NCI-H1092 (cell line): ENCODE measurements around the gene TMEM132D.

Experiments
- DNase-seq: peaks from one replicate; lab custom pipeline; 2025; lab: John Stamatoyannopoulos, UW

The TMEM132D gene

DNA sequence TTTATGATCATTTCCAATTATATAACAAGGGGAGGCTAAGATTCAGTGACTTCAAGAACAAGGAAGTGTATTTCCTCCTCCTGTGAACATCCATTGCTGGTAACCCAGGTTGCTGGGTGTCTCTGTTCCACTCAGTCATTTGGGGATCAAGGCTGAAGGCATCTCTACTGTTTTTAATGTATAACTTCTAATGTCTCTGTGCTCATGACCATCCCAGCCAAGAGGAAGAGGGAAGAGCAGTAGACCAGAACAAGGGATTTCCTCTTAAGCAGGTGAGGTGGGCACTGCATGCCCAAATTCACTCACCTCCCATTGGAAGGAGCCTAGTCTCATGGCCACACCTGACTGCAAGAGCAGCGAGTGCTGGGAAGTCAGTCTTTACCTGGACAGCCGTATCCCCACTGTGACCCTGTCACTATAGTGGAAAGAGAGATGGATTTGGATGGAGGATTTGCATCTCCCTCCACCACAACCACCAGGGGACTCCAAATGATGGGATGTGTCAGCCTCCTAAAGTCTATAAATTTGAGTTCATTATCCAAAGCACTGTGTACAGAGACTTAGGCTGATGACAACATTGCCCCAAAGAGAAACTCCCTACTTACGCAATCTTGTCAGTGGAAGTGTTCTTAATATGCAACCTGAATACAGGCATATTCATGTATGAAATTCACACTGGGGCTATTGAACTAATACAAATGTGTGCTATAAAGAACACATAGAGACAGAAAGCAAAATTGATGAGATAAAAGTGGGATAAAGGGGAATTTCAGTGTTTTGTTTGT is 368.7 kb downstream of the TMEM132D start:
- no peak for DNase-seq

DNA sequence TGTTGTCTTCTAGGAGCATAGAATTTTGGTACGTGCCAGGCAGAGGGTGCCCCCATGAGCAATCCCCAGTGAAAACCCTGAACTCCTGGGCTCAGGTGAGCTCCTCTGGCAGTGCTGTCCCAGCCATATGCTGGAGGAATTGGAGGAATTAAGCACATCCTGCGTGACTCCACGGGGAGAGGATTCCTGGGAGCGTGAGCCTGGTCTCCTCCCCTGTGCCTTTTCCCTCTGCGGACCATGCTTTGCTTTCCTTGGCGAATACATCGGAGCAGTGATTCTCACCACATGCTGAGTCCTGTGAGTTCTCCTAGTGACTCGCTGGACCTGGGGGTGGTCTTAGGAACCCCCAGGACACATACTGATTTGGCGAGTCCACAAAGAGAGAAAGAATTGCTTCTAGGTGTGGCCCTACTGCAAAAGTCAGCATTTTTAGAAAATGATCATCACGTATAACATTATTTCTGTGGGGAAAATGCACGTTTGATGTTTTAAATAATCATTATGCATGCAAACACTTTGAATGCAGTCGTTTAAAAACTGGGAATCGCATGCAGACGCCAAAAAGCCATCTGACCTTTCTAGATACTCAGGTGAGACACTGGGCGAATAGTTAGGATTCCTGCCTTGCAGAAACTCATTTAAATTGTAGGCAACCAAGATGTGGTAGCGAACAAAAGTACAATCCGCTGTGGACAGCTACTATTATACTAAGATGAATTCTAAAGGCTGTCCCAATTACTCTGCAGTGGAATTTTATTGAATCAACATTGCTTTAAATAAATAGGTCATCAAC is 370.9 kb downstream of the TMEM132D start:
- no peak for DNase-seq

DNA sequence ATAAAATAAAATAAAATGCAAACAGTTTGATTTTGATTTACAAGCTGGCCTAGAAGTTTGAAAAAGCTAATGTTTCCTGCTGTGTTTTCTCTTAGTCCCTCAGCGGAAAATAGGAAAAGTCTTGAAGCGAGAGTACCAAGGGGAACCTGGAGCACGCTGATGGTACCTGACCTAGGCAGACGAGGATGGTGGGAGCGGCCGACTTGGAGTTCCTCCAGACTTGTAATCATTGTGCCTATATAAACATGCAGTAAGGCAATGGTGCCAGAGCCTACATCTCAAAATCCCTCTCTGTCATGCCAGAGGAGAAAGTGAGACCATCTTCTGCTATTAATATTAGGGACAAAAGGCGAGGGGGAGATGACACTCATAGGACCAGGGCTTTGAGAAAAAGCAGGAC is 371.7 kb downstream of the TMEM132D start:
- no peak for DNase-seq

DNA sequence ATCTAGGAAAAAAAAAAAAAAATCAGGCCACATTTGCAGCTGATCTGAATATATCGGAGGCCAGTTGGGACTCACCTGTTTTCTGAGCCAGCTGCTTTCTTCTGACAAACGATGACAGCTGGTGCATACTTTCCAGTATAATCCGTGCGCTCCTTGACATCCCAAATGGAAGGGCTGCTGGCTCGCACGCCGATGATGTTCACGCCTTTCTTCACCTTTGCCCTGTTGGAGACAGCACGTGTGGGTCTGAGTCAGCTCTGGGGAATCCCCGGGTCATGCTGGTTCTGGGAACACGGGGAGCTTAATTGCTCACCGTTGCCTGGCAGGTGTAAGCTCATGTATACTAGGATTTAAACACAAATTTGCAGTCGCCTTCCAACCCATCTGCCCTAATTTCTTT is 372.8 kb downstream of the TMEM132D start:
- no peak for DNase-seq

DNA sequence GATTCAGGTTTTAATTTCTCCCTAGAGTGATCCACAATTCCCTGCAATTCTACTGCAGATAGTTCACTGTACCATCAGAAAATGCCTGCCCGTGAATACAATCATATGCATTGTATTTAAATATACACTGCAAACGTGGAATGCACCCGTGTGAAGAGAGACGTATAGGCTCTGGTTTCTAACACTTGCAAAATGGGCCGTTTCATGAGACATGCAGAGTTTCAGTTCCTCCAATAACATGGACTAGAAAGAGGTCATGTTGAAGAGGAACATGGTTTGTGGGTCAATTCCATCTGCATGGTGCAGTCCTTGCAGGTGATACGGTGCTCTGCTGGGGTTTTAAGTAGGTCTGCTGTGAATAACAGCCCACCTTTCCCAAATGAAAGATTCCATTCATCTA is 373.3 kb downstream of the TMEM132D start:
- DNase-seq = no peak

DNA sequence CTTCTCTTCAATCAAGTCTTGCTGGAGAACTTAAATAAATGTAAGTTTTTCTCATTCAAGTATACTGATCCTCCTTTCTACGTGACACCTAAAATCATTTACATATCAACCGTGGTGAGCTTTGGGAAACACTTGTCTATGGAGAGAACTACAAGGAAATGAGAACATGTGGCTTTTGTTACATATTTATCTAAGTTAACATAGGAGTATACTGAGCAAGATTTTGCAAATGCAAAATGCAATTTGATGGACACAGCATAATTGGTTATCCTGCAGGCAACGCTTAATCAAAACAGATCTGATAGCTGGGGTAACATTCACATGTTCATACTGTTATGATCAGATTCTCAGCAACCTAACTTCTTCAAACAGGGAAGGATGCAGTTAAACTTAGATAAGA is 376.3 kb downstream of the TMEM132D start:
- no peak for DNase-seq

DNA sequence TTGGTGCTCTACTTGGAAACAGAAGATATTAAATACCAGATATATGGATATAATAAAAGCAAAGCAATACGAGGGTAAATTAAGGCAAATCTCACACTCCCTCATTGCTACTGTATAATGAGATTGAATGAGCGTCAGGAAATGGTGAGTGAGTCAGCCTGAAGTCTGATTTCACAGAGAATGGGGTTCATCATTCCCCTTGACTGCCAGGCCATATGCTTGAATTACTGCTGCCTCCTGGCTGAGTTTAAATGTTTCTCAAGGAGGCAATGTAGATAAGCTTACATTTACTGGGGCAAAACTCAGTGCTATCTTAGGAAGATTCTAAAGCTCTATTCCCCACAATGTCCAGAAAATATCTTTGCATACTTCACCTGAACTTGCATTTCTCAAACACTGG is 380.2 kb downstream of the TMEM132D start:
- no peak for DNase-seq

DNA sequence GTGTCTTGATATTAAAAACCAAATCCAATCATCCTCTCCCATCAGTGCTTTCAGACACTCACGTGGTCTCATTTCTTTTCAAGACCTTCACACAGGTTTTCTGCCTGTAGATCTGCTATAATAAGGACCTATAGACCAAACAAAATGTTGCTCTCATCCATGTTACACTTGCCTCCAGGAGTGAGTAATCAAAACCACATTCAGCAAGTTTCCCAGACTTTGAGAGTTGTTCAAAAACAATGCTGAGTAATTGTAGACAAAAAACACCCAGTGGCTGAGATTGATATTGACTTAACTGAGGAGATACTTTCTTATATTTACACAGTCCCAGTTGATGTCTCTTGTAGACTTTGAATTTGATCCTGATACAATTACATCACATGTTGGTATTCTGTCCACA is 383.1 kb downstream of the TMEM132D start:
- DNase-seq = no peak

DNA sequence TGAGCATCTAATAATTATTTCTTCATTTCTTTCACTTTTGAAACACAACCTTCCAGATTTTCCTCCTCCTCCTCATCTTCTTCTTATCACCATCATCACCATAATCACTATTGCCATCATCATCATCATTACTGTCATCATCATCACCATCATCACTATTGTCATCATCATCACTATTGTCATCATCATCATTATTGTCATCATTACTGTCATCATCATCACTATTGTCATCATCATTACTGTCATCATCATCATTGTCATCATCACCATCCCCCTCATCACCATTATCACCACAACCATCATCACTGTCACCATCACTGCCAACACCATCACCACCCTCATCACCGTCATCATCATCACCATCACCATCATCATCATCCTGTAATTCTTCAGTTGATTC is 400.0 kb downstream of the TMEM132D start:
- DNase-seq = no peak

DNA sequence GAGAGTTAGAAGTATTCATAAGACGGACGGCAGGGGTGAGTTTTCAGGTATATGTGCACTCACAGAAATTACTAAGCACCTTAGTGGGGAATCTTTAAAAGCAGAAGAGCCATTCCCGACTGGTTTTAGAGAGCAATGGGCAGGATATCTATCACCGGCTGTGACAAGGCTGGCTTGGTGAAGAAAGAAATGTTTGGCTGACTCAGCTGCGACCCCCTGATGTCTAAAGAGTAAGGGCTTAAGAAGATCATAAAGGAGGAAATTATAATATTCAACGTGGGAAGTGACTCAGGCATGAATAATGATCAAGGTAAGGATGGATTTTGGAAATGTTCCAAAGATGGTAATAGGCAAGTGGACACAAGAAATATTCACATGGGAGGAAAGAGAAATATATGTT is 407.6 kb downstream of the TMEM132D start:
- DNase-seq = no peak

DNA sequence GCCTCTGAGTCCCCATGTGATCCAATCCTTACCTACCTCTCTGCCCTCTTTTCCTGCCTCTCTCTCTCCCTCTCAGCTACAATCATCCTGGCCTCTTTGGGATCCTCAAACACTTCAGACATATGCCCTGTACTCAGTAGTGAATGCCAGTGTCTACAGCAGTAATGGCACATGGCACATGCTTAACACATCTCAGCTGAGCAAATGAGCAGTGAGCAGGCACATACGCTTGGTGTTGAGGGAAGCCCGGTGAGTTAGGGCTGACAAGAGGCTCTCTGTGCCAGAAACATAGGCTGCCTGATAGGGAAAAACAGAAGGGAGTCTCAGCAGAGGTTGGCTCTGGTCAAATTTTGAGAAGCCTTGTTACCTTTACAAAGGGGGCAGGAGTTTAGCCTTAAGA is 409.1 kb downstream of the TMEM132D start:
- DNase-seq = peak; percentile 62

DNA sequence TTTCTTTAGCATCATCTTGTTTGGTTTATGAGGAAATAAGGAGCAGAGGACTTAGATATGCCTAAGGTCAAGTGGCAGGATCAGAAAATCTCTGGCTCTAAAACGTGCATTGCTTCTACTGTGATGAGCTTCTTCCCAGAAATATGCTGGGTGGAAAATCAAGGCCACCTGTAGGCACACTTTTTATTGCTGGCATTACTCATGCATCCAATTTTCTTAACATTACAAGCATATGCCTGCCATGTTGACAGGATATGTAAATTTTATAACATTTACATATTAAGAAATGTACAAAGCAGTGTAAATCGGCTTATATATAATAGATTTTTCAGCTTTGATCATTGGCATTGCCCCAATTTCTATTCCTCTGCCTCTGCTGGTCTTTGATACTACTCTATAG is 409.6 kb downstream of the TMEM132D start:
- no peak for DNase-seq

DNA sequence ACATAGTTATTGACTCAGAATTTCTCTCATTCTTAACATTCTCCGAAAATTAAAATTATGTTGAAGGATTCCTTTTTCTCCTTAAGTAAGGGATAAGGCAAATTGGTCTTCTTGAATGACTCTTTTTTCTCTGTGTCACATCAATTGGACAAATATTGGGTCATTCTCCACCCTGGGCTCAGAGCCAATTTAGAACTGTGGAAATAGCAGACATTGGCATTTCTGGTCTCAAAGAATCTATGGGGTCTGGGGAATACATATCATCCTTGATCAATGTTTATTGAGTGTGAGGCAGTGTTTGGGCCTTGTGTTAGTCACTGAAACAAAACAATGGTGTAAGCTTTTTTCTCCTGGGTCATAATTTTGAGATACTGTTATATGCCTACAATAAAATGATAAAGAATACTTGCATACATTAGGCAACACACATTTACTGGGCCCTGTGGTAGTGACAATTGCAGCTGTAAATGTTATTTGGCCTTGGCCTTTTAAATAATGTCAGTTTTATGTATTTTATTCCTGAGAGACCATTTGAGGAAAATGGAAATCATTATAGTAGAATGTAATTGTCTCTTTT is 414.6 kb downstream of the TMEM132D start:
- no peak for DNase-seq

DNA sequence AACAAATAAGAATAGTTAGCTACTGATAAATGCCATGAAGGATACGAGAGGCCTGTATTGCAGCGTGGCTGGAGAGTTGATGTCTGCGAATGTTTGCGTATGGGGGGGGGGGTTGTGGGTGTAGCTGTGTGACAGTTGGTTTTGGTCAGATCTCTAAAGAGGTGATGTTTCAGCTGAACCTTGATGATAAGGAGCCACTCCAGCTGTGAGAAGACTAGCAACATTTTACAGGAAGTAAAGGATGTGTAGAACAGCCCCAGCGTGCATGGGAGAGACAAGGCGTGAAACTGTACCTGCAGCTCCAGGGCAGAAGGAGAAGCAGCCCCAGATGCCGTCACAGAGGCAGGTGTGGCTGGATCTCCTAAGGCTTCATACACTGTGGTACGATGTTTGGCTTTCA is 416.9 kb downstream of the TMEM132D start:
- no peak for DNase-seq

DNA sequence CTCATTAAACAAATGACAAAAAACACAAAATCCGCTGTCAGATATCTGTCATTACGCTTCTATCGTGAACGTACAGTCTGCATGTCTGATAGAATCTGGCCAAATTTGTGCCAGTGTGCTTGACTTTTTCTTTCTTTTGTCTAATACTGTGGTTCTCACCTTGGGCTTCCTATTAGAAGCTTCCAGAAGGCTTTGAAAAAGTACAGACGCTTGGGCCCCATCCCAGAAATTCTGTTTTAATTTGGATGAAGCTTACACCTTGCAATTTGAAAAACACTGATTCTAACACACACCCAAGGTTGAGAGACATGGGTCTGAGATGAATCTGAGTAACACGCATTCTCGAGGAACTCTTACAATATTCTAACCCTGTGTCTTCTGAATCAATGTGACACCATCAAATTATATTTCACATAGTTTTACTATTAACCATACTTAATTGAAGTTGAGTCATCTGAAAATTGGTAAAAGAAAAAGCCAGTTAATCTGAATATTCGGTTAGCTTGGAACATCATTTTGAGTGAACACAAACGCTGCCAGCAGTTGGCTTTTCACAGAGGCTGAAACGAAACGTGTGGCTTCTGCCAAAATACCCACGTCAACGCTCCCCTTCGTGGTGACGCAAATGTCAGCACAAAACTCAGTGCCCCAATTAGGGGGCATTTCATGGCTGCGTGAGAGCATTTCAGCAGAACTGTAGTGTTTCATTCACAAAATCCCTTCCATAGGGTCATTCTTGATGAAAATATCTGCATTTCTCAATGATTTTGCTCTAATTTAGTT is 420.5 kb downstream of the TMEM132D start:
- DNase-seq = no peak

DNA sequence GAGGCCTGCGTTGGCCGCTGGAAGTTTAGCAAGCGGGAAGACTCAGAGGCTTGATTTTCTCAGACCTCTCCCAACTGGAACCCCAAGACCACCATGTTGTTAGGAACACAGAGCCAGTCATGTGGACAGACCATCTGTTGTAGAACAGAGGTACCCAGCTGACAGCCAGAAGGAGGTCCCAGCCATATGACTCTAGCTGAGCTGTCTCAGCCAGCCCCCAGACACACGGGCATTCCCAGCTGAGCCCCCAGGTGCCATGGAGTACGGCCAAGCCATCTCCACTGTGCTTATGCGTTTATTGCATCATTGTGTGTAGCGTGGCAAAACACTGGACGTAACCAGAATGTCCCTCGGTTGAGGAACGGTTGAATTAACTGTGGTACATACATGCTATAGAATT is 421.9 kb downstream of the TMEM132D start:
- DNase-seq = no peak

DNA sequence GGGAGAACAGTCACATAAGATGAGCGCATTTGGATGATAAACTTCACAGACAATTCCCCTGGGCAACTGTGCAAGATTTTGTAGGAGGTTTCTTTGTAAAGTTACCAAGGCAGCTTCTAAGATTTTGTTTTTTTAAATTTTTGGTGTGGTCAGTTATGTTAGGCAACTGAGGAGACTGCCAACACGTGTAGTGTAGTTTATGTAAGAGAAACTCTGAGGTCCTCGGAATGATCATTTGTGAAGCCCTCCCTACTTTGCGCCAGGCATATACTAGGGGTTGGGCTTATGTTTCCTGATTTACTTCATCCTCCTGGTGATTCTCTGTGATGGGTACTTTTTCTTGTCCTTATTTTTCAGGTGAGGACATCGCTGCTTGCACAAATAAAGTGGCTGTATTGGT is 433.6 kb downstream of the TMEM132D start:
- no peak for DNase-seq

DNA sequence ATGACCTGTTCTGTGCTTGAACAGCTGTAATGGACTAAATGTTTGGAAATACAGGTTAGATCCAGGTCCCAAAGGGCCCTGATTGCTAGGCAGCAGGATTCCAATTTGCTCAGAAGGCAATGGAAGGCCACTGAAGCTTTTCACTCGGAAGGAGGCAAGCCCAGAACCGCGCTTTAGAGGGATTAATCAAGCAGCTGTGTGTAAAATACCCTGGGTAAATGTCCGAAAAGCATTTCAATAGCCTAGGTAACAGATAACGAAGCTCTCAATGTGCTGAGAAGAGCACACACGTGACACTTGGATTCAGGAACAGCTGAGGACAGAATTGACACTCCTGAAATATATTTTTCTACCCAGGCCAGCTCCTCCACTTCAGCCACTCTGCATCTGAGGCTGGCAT is 436.1 kb downstream of the TMEM132D start:
- DNase-seq = peak; percentile 21

DNA sequence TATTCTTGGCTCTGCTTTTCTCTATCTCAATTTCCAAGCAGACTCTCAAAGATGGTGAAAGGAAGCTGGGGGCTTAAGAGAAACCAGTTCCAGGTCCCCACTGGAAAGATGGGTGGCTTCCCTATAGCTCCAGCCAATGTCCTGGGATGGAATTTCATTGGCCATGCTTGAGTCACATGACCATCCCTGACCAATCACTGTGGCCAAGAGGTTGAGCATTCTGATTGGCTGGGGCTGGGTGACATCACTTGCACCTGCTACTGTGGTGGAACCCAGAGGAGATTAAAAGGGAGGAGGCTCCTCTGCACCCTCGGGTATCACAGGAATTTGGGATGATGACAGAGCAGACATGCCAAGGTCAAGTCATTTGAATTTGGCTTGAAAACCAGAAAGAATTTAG is 436.5 kb downstream of the TMEM132D start:
- no peak for DNase-seq

DNA sequence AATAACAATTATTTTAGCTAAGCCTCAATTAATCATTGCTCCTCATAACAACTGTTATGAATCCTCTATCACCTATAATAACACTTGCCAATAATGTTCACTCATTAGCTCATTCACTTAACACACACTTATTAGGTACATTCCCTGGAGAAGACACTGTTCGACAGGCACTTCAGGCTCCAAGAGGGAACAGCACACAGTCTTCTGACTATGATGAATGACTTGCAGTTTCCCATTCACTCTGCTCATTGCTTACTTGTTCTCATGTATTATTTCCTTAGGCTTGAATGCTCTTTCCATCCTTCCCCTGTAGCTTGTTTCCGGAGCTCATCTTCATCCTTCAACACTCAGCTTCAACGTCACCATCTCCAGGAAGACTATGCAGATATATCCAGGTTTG is 437.3 kb downstream of the TMEM132D start:
- no peak for DNase-seq

DNA sequence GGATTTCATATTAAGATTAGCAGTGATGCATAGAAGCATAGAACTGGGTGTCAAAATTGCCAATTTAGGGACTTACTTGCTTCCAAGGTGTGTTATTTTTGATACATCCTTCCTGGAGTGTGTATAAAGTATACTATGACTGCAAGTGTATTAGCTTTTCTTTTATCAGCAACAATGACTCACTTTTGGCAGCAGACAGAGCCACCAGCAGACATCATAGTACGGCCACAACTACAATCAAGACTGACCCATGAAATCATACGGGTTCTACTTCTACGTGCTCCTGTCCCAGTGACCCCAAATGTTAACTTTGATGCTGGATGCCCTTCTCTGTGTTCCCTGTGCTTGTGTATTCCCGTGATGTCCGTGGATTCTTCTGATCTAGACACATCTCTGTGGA is 443.9 kb downstream of the TMEM132D start:
- no peak for DNase-seq

DNA sequence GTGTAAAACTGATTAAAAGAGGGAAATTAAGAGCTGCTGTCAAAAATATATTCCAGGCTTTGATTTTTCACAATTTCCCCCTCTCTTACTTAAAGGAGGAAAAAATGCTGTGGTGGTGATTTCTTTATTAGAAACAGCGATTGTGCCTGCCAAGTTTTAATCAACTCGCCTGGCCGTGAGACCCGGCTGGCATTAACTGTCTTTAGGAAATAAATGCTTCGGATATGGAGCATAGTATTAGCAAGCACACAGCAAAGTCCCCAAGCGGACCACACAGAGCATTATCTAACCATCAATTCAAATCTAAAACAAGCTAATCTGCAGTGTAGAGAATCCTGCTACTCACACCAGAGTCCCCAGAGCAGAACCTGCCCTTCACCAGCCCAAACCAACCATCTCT is 457.1 kb downstream of the TMEM132D start:
- no peak for DNase-seq
